GM21390 (cell line): ENCODE measurements around the gene ITPR3.

ENCODE experiments used
- ATAC-seq: cut with Tn5 transposase; IDR thresholded peaks from one replicate; pipeline ENCODE4 v1.9.1; 2021; ENCODE audit not compliant: unreplicated experiment

Gene ITPR3

DNA sequence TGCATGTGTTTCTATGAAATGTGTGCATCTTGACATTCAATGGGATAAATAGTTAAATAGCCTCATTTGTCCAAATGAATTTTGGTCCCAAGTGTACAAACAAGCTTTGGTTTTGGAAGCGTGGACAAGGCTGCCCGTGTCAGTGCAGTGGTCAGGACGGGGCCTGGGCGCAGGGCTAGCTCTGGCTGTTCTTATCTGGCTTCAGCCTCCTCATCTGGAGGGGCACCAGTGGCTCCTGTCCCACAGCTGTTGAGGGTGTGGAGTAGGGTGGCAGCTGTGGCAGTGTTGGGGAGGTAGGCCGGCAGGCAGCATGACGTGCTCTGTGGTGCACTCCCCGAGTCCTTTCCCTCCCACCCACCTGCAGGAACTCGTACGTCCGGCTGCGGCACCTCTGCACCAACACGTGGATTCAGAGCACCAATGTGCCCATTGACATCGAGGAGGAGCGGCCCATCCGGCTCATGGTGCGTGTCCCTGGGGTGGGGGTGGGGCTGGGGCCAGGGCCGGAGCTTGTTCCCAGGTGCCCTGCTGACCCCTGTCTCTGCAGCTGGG is 43.5 kb downstream of the ITPR3 start:
- no peak for ATAC-seq

DNA sequence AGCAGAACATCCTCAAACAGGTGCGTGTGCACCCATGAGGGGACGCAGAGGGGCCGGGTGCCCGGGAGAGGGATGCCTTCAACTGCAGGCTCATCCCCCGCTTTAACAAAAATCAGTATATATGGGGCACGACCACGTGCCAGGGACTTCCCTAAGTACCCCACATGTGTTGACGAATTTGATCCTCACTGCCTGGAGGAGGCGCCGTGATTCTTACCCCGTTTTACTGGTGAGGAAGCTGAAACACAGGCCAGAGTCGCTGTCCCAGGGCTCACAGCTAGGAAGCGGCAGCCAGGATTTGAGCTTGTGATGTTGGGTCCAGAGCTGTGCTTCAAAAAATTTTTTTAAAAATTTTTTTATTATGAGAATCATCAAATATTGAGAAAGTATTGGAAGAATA is 44.8 kb downstream of the ITPR3 start:
- no peak for ATAC-seq

DNA sequence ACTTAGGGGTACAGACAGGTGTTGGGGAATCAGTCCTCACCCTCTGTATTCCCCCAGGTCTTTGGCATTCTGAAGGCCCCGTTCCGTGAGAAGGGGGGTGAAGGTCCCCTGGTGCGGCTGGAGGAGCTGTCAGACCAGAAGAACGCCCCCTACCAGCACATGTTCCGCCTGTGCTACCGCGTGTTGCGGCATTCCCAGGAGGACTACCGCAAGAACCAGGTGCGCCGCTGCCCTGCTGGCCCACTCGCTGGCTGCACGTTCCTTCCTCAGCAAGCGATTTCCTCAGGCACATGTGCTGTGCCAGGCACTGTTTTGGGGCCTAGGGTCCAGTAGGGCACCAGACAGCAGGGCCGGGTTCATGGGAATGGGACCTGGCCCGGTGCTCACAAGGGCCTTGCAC is 46.0 kb downstream of the ITPR3 start:
- ATAC-seq = no peak

DNA sequence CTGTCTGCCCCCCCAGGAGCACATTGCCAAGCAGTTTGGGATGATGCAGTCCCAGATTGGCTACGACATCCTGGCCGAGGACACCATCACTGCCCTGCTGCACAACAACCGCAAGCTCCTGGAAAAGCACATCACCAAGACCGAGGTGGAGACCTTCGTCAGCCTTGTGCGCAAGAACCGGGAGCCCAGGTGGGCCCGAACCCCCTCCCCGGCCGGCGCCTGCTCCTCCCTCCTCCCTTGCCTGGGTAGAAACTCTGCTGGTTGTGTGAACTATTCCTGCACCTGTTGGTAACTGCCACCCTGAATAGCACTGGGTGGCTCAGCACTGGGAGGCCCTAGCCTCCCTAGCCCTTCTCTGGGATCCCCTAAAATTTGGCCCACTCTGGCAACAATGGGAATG is 46.7 kb downstream of the ITPR3 start:
- no peak for ATAC-seq

DNA sequence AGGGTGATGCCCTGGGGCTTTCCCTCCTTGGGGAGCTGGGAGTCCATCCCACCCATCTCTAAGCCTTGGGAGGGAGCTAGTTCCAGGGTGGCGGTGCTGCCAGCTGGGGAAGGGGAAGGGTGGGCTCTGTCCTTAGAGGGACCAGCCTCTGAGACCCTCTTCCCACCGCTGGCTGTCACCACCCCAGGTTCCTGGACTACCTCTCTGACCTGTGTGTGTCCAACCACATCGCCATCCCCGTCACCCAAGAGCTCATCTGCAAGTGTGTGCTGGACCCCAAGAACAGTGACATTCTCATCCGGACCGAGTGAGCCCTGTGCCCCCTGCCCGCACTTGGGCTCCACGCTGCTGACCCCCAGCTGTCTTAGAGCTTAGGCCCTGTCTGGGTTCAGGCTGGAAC is 47.2 kb downstream of the ITPR3 start:
- no peak for ATAC-seq

DNA sequence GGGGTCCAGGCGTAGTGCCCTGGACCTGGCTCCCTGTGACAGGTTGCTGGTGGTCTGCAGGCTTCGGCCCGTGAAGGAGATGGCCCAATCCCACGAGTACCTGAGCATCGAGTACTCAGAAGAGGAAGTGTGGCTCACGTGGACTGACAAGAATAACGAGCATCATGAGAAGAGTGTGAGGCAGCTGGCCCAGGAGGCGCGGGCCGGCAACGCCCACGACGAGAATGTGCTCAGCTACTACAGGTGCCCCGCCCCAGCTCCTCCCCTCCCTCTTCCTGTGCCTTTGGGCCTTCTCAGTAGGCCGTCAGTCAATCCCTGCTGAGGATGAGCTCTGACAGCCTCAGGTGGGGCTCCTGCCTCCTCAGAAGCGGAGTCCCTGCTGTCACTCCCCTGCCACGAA is 47.8 kb downstream of the ITPR3 start:
- no peak for ATAC-seq

DNA sequence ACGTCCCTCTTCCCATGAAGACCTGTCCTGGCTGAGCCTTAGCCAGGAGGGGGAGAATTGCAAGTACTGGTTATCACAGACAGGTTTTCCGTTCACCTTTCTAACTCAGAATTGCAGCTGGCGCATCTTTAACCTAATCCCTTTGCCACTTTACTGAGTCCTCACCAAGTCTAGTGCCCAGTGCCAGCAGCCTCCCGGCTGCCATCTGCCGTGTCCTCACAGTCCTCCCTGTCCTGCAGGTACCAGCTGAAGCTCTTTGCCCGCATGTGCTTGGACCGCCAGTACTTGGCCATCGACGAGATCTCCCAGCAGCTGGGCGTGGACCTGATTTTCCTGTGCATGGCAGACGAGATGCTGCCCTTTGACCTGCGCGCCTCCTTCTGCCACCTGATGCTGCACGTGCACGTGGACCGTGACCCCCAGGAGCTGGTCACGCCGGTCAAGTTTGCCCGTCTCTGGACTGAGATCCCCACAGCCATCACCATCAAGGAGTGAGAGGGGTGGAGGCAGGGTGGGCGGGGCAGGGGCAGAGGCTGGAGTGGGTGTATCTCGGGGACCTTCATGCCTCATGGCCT is 49.1 kb downstream of the ITPR3 start:
- ATAC-seq = no peak

DNA sequence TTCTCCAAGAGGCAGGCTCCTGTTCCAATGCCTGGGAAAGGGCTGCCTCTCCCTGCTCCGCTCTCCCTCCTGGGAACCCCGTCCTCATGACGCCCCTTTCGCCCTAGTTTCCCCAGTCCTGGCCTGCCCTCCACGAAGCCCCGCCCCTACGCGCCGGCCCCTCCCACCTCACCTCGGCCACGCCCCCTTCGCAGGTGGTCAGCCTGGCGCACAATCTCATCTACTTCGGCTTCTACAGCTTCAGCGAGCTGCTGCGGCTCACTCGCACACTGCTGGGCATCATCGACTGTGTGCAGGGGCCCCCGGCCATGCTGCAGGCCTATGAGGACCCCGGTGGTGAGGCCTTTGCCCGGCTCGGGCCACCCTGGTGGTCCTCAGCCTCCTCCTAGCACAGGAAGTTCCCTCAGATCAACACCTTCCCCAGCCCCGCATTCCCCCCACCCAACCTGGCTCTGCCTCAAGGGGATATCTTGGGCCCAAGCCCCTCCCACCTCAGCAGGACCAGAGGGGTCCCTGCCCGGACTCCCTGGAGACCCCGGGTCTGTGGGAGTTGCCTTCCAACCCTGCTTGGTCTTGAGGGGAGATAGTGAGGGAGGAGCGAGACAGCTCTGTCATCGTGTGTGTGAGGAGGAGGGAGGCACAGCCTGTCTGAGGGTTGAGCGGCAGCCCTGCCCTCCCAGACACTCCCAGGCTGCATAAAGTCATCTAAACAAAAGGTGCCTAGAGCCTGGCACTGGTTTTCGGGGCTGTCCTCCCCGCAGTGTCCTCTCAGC is 50.0 kb downstream of the ITPR3 start:
- no peak for ATAC-seq

DNA sequence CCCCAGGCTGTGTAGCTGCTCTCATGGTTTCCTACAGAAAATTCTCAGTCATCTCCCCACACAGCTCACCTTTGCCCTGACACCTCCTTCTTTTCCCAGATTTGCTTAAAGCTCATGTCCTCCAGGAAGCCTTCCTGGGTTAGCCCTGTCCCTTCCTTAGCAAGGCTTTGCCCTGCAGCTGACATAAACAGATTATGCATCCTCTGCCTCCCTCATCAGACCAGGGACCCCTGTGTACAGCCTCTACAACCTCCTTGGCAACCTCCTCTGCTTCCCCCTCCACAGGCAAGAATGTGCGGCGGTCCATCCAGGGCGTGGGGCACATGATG is 50.6 kb downstream of the ITPR3 start:
- ATAC-seq = no peak

DNA sequence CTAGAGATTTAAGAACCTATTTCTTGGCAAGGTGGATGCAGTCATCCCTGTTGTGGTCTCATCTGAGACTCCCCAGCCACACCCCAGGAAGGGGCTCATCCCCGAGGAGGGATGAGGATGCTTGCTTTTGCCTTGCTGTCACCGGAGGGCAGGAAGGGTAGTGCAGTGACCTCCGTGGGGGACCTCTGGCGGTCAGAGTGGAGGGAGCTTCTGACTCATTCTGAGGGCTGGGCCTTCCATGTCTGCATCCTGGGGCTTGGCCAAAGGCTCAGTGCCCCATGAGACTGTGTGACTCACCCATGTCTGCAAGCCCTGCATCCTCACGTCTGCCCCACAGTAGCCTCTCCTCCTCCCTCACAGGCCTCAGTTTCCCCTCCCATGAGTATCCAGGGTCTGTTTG is 51.7 kb downstream of the ITPR3 start:
- ATAC-seq = no peak

DNA sequence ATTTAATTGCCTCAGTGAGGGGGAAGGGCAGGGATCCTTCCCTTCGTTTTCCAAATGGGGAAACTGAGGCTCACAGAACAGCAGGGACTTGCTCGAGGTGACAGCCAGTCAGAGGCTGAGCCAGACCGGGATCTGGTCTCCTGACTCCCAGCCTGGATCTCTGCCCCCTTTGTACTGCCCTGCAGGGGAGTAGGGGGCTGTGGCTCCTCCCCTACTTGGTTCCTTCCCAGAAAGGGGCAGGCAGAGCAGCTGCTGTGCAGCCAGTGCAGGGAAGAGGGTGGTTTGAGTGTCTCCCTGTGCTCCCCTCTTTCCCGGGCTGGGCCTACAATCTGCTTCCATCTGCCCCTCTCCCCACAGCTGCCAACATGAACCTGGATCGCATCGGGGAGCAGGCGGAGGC is 52.7 kb downstream of the ITPR3 start:
- ATAC-seq = no peak

DNA sequence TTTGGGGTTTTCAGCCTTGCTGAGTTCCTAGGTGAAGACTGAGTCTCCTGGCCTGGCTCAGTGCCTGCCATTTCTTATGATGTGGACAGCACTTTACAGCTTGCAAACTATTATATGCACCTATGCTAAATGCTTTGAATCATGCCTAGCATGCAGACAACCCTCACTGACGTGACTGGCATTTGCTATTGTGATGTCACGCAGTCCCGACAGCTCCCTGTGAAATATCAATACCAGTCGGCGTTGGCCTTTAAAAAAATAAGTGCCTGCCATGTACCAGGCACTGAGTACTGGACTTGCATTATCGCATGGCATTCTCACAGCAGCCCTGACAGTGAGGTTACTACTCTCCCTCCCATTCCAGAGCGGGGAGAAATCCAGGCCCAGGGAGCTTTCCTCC is 54.8 kb downstream of the ITPR3 start:
- ATAC-seq = no peak

DNA sequence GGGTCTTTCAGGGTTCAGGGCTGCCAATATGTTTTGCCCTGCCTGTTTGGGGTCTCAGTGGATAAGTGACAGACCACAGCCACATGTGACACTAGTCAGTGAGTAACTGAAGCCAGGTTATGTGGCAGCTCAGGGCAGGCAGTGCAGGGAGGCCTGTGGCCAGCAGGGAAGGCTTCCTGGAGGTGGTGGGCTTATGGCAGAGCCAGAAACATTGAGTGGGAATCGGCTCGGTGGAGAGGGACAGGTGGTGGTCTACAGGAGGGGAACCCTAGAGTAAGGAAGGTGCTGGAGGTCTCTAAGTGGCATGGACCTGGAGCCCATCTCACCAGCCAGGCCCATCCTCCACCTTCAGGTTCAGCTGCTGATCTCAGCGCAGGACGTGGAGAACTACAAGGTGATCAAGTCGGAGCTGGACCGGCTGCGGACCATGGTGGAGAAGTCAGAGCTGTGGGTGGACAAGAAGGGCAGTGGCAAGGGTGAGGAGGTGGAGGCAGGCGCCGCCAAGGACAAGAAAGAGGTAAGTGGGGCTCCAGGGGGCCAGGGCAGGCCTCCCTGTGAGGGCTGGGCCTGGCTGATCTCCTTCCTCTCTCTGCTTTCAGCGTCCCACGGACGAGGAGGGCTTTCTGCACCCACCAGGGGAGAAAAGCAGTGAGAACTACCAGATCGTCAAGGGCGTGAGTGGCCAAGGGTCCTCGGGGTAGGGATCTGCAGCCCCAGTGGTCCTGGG is 55.5 kb downstream of the ITPR3 start:
- no peak for ATAC-seq

DNA sequence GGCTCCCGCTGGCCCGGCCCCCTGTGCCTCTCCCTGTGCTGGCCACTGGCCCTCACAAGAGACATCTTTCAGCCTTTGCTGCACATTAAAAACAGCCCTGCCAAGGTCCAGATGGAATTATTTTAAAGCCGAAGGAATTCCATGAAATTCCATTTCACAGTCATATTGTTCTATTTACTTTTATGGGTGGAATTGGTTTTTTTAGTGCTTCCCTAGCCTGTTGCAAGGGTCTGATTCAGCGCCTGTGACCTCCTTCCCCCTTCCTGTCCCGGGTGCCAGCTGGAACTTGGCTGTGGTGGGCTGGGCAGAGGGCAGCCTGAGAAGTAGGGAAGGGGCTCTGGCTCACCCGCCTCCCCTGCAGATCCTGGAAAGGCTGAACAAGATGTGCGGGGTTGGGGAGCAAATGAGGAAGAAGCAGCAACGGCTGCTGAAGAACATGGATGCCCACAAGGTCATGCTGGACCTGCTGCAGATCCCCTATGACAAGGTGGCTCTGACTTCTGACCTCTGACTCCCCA is 56.1 kb downstream of the ITPR3 start:
- no peak for ATAC-seq

DNA sequence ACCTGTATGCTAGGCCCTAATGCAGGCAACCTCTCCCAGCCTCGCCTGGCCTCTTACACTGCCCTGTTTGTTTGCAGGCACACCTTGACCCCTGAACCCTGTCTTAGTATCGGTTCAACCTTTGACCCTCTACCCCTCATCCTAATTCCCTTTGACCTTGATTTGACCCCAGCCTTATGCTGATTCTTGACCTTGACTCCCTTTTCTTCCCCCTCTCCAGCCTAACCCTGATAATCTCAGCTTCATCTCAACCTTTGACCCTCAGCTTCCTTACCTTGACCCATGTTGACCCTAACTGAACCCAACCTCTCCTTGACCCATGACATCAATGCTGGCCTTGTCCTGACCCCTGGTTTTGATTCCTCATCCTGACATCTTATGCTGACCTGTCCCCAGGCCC is 56.6 kb downstream of the ITPR3 start:
- ATAC-seq = no peak

DNA sequence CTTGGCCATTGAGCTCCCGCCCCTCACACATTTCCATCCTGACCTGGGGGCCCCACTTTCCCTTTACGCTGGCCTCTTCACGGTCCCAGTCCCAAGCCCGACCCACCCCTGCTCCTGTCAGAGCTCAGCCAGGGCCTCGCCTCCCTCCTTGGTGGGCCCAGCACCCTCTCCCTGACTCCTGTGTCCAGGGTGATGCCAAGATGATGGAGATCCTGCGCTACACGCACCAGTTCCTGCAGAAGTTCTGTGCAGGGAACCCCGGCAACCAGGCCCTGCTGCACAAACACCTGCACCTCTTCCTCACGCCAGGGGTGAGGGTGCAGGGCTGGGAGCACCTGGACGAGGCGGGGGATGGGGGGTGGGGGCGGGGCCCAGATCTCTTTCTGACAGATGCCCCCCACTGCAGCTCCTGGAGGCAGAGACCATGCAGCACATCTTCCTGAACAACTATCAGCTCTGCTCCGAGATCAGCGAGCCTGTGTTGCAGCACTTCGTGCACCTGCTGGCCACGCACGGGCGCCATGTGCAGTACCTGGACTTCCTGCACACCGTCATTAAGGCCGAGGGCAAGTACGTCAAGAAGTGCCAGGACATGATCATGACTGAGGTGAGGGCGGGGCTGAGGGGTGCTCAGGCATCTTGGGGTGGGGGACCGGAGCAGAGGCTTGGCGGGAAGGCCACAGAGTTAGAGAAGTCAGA is 57.3 kb downstream of the ITPR3 start:
- ATAC-seq = no peak

DNA sequence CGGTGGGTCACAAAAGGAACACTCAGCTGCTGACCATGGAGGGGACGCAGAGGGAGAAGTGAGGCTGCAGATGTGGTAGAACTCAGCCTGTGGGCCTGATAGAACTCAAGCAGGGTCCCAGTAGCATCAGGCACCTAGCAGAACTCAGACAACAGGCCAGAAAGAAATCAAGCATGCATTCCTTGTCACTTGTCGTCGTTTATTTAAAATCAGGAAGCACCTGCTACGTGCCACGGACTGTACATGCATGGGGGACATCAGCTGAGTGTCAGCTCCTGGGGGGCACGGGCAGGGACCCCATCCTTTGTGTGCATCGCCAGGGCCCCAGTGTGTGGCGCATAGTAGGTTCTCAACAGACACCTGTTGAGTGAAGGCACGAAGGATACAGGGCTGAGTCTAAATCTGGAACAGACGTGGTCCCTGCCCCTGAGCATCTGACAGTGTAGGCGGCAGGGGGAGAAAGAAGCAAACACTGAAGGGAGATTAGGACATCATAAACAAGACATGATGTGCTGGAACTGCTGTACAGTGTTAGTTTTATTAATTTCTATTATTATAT is 57.9 kb downstream of the ITPR3 start:
- no peak for ATAC-seq

DNA sequence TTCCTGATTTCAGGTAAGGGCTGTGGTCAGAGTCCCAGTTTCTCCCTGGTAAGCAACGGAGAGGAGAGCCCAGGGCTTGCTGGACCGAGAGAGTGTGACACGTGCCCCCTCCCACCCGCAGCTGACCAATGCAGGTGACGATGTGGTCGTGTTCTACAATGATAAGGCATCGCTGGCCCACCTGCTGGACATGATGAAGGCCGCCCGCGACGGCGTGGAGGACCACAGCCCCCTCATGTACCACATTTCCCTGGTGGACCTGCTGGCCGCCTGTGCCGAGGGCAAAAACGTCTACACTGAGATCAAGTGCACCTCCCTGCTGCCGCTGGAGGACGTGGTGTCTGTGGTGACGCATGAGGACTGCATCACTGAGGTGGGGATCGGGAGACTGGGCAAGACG is 58.6 kb downstream of the ITPR3 start:
- ATAC-seq = no peak

DNA sequence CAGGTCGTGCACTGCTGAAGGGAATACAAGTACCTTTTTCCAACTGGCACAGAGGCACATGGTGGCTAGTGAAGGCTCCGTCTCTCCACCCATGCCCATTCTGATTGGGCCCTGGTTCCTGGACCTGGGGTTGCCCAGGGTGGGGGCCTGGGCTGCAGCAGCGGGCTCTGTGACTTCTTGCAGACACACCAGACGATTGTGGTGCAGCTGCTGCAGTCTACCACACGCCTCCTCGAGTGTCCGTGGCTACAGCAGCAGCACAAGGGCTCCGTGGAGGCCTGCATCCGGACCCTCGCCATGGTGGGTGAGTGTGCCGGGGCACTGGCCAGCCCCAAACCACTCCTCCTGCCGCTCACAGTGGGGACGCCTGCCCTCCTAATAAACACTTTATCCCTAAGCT is 61.2 kb downstream of the ITPR3 start:
- no peak for ATAC-seq

DNA sequence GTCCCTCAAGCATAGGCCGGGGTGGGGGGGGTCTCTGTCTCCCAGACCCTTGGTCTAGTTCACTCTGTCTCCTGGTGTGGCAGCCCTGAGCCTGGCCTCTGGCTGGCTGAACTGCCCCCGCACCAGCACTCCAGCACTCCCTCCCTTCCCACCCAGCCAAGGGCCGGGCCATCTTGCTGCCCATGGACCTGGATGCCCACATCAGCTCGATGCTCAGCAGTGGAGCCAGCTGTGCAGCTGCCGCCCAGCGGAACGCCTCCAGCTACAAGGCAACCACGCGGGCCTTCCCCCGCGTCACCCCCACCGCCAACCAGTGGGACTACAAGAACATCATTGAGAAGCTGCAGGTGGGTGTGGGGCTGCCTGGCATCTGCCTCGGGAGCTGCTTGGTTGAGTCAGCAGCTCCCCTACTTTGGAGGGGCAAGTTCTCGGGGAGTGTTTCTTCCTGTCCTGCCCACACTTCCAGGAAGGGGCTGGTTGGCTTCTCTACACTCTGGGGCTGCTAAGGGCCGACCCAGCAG is 62.0 kb downstream of the ITPR3 start:
- ATAC-seq = no peak
